LHCN-M2 (cell line): ENCODE measurements around the gene RNF150. TPM values are rescaled to one million over a fixed set of nuclear protein-coding genes. Genes with fewer than 3 reads are reported as not detected.

Source experiments
- DNase-seq: peaks from one replicate; pipeline ENCODE4 v3.0.0-alpha.2; 2012; ENCODE audit warnings: low read depth
- total RNA-seq: library from RNA; depleted of rRNA; stranded (reverse); fragments of >200 nt; gene quantifications from 2 replicates; pipeline ENCODE4 v1.2.3, GENCODE V29; 2014

The RNF150 gene
- total RNA-seq, 1 experiment from 2014 or later, result 0.29 TPM

- no peak for DNase-seq
Observed at GRCh38 chr4:141132072-141132708, 1.1 kb downstream of the RNF150 start.

GRCh38 chr4:141131723-141132071 lies 1.6 kb downstream of the RNF150 start:
- no peak for DNase-seq

GRCh38 chr4:141130947-141131605 lies 2.2 kb downstream of the RNF150 start:
- DNase-seq, result no peak

GRCh38 chr4:141127884-141128283 lies 5.4 kb downstream of the RNF150 start:
- no peak for DNase-seq

GRCh38 chr4:141126769-141127168 lies 6.5 kb downstream of the RNF150 start:
- DNase-seq, result no peak

GRCh38 chr4:141124224-141124623 lies 9.0 kb downstream of the RNF150 start:
- DNase-seq, result no peak

- DNase-seq, result no peak
Observed at GRCh38 chr4:141121768-141122454, 11.4 kb downstream of the RNF150 start.

- DNase-seq, result no peak
Observed at GRCh38 chr4:141121101-141121500, 12.2 kb downstream of the RNF150 start.

GRCh38 chr4:141120036-141120593 lies 13.2 kb downstream of the RNF150 start:
- DNase-seq, result no peak

GRCh38 chr4:141119071-141119470 lies 14.2 kb downstream of the RNF150 start:
- no peak for DNase-seq

- DNase-seq, result no peak
Observed at GRCh38 chr4:141118381-141118780, 14.9 kb downstream of the RNF150 start.

GRCh38 chr4:141117935-141118334 lies 15.3 kb downstream of the RNF150 start:
- DNase-seq, result no peak

- no peak for DNase-seq
Observed at GRCh38 chr4:141109983-141110382, 23.3 kb downstream of the RNF150 start.

GRCh38 chr4:141107927-141108326 lies 25.3 kb downstream of the RNF150 start:
- DNase-seq, result no peak

GRCh38 chr4:141102367-141102766 lies 30.9 kb downstream of the RNF150 start:
- DNase-seq, result peak; percentile 63

- DNase-seq, result no peak
Observed at GRCh38 chr4:141101511-141101910, 31.8 kb downstream of the RNF150 start.

GRCh38 chr4:141099326-141099725 lies 33.9 kb downstream of the RNF150 start:
- peak; percentile 10 for DNase-seq

- DNase-seq, result no peak
Observed at GRCh38 chr4:141098163-141098562, 35.1 kb downstream of the RNF150 start.

- DNase-seq, result no peak
Observed at GRCh38 chr4:141090473-141090872, 42.8 kb downstream of the RNF150 start.

GRCh38 chr4:141081921-141082395 lies 51.3 kb downstream of the RNF150 start:
- DNase-seq, result no peak

GRCh38 chr4:141080668-141081067 lies 52.6 kb downstream of the RNF150 start:
- DNase-seq, result no peak

- no peak for DNase-seq
Observed at GRCh38 chr4:141079393-141079930, 53.8 kb downstream of the RNF150 start.
